Airway epithelial cell (primary cell): ENCODE results near the gene GLRB. TPM values are rescaled to one million over a fixed set of nuclear protein-coding genes. Genes with fewer than 3 reads are reported as not detected.

Experiments used
- total RNA-seq: library from RNA; depleted of rRNA; stranded (reverse); fragments of >200 nt; gene quantifications from 2 replicates; pipeline ENCODE4 v1.2.3, GENCODE V29; 2015

GLRB gene
- 0.42 and 0.78 TPM in 2 replicates for total RNA-seq

GRCh38 chr4:157075811-157076577 lies at the start of gene GLRB:
Gene GLRB (plus strand): TSS chr4:157076150. CDS start chr4:157078025, 1,875 bp downstream.

GRCh38 chr4:157220371-157220881 lies 144.5 kb downstream of the GLRB start, which contains the start of gene GRIA2:
Gene GRIA2 (plus strand): TSS chr4:157220728. CDS start chr4:157221043, 315 bp downstream.

Other genes with a start within 250 kb of the GLRB start
- 19.8 and 20.6 TPM in 2 replicates for gene PDGFC, start 104.4 kb upstream of the GLRB start, total RNA-seq
- not detected in 2 replicates for gene GRIA2, start 144.6 kb downstream of the GLRB start, total RNA-seq